Keratinocyte (primary cell): ENCODE data around the gene CWC22.
"Not testable (repeated sequence)": the region's sequence is repeated elsewhere in the genome, so short reads cannot be mapped to it uniquely, and the experiment has no call there.

Experiments
- CTCF ChIP-seq, 3 experiments: IDR thresholded peaks in 1 of 3; conservative IDR thresholded peaks in 1 of 3; optimal IDR thresholded peaks in 1 of 3; 2 replicates in 2 of 3; 3 replicates in 1 of 3; pipeline versions ENCODE3 to v1.5.1; 2011; ENCODE audit warnings: low read length in 3 of 3, mild to moderate bottlenecking in 3 of 3, moderate library complexity in 2 of 3, control low read depth in 1 of 3, inconsistent platforms in 1 of 3; ENCODE audit not compliant: insufficient read depth in 2 of 3; ENCODE audit errors: extremely low read depth in 1 of 3
- EZH2 ChIP-seq: IDR thresholded peaks from one replicate; pipeline ENCODE4 v1.6.1; 2012; ENCODE audit warnings: inconsistent platforms, mild to moderate bottlenecking, low read length, moderate library complexity

GRCh38 chr2:180054576-180054975 is 47.5 kb upstream of the CWC22 start:
- not testable (repeated sequence) for TF ChIP-seq CTCF (optimal IDR thresholded peaks at IDR 0.05 in 1 of 3, IDR thresholded peaks at IDR 0.05 in 1 of 3, conservative IDR thresholded peaks at IDR 0.05 in 1 of 3; ENCODE audit: extremely low read depth in 1 of 3, insufficient read depth in 2 of 3, low read length in 3 of 3); EZH2
